Endodermal cell (in vitro differentiated cells): ENCODE data around the gene SPACA4. TPM values are rescaled to one million over a fixed set of nuclear protein-coding genes. Genes with fewer than 3 reads are reported as not detected.
A peak's percentile ranks its signal among the peaks of the same experiment; 100 is the strongest.
"Not testable (repeated sequence)": the region's sequence is repeated elsewhere in the genome, so short reads cannot be mapped to it uniquely, and the experiment has no call there.

Source experiments
- DNase-seq: peaks from one replicate; pipeline ENCODE4 v3.0.0-alpha.2; 2017
- H3K27ac ChIP-seq: 2 replicates; pipeline ENCODE4 v1.5.1; 2013; ENCODE audit warnings: mild to moderate bottlenecking, low read depth, low read length, moderate library complexity
- H3K27me3 ChIP-seq: 2 replicates; pipeline ENCODE4 v1.6.1; 2013; ENCODE audit warnings: mild to moderate bottlenecking, low read length, moderate library complexity; ENCODE audit not compliant: insufficient read depth, control insufficient read depth, poor library complexity, severe bottlenecking
- H3K36me3 ChIP-seq: 2 replicates; pipeline ENCODE4 v1.7.0; 2013; ENCODE audit warnings: mild to moderate bottlenecking, low read length, moderate library complexity; ENCODE audit not compliant: control insufficient read depth, insufficient read depth
- H3K4me1 ChIP-seq: one replicate; pipeline ENCODE4 v1.7.0; 2013; ENCODE audit warnings: low read length; ENCODE audit not compliant: control insufficient read depth, insufficient read depth
- H3K4me3 ChIP-seq: 2 replicates; pipeline ENCODE4 v1.5.1; 2013; ENCODE audit warnings: mild to moderate bottlenecking, low read length, moderate library complexity
- H3K9ac ChIP-seq: 2 replicates; pipeline ENCODE4 v1.6.1; 2013; ENCODE audit warnings: mild to moderate bottlenecking, low read length, moderate library complexity; ENCODE audit not compliant: poor library complexity, severe bottlenecking; ENCODE audit errors: extremely low read depth
- H3K9me3 ChIP-seq: 2 replicates; pipeline ENCODE4 v1.6.1; 2013; ENCODE audit warnings: mild to moderate bottlenecking, low read length, moderate library complexity; ENCODE audit not compliant: control insufficient read depth
- H3K27ac Mint-ChIP-seq: 2 replicates; pipeline ENCODE4 v1.8.0; 2020; ENCODE audit warnings: mixed read lengths
- H3K27me3 Mint-ChIP-seq: 2 replicates; pipeline ENCODE4 v1.8.0; 2021; ENCODE audit warnings: mild to moderate bottlenecking, mixed read lengths; ENCODE audit not compliant: insufficient read depth
- H3K36me3 Mint-ChIP-seq: 2 replicates; pipeline ENCODE4 v1.8.0; 2020; ENCODE audit warnings: low read depth, mixed read lengths
- H3K4me1 Mint-ChIP-seq: 2 replicates; pipeline ENCODE4 v1.8.0; 2020; ENCODE audit warnings: mixed read lengths
- H3K4me3 Mint-ChIP-seq: 2 replicates; pipeline ENCODE4 v1.8.0; 2020; ENCODE audit warnings: mild to moderate bottlenecking, moderate library complexity, mixed read lengths
- H3K9me3 Mint-ChIP-seq: 2 replicates; pipeline ENCODE4 v1.8.0; 2020; ENCODE audit warnings: mild to moderate bottlenecking, mixed read lengths
- WGBS, 2 experiments: methylation state at CpG; one replicate each; pipeline versions ENCODE4 v1.1.5 to v1.1.7; 2013; ENCODE audit warnings: missing lambda C conversion rate in 2 of 2, mixed read lengths in 1 of 2; ENCODE audit not compliant: insufficient coverage in 1 of 2, insufficient read length in 1 of 2; 5-methylcytosine and 5-hydroxymethylcytosine counted together
- total RNA-seq, 2 donors: library from RNA; stranded (reverse); fragmentation: NEBNext Ultra II Directional in 1 of 2; extraction: Animal tissue kit (Norgen Biotek cat#: 25700) in 1 of 2; gene quantifications; 2 replicates in 1 of 2; 3 replicates in 1 of 2; pipeline ENCODE4 v1.2.1, GENCODE V29; 2021
- TF ChIP-seq, protein P1 (sequence below): fragments of 200-600 bp; sonication (generic); conservative IDR thresholded peaks from 2 replicates; pipeline ENCODE4 v1.5.0; 2021; ENCODE audit warnings: antibody characterized with exemption, mild to moderate bottlenecking

Gene SPACA4
- total RNA-seq, 2 donors from 2014 or later, result not detected

DNA sequence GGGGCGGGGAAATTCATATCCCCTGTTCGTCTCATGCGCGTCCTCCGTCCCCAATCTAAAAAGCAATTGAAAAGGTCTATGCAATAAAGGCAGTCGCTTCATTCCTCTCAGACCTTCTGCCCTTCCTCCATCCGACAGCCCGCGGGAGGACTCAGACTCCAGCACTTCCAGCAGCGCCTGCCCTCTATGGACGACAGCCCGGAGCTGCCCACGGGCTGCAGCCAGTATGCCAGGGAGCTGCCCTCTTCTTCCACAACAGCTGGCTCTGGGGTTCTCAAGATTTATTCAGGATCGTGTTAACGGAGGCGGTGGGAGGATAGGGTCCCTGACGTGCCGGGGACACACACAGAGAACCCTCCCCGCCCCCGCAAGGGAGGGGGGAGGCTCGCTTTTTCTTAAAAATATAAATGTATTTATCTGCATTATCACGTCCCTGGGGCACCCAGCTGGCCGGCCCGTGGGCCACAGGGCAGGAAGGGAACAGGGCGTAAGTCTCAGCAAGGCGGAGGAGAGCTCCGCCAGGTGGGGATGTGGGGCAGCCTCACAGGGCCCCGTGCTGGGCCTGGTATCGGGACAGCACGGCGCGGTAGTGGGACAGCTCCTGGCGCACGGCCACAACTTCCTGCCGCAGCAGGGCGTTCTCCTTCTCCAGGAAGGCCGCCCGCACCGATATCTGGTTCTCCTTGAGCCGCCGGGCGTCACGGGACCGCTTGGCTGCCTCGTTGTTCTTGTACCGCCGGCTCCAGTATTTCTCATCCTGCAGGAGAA, 23.9 kb downstream of the SPACA4 start:
- no peaks in the 10 kb centered on the region for H3K27me3 ChIP-seq
- H3K4me1 ChIP-seq, result peaks cover 27% of the 10 kb centered on the region
- TF ChIP-seq, protein P1, sequence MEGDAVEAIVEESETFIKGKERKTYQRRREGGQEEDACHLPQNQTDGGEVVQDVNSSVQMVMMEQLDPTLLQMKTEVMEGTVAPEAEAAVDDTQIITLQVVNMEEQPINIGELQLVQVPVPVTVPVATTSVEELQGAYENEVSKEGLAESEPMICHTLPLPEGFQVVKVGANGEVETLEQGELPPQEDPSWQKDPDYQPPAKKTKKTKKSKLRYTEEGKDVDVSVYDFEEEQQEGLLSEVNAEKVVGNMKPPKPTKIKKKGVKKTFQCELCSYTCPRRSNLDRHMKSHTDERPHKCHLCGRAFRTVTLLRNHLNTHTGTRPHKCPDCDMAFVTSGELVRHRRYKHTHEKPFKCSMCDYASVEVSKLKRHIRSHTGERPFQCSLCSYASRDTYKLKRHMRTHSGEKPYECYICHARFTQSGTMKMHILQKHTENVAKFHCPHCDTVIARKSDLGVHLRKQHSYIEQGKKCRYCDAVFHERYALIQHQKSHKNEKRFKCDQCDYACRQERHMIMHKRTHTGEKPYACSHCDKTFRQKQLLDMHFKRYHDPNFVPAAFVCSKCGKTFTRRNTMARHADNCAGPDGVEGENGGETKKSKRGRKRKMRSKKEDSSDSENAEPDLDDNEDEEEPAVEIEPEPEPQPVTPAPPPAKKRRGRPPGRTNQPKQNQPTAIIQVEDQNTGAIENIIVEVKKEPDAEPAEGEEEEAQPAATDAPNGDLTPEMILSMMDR, result peak; percentile 64
- DNase-seq, result peak; percentile 90
- H3K36me3 Mint-ChIP-seq, result peaks cover 14% of the 10 kb centered on the region
- no peaks in the 10 kb centered on the region for H3K9me3 ChIP-seq
- peaks cover 1% of the 10 kb centered on the region for H3K27me3 Mint-ChIP-seq
- H3K36me3 ChIP-seq, result peaks cover 10% of the 10 kb centered on the region
- H3K4me3 Mint-ChIP-seq, result peak overlapping the region; percentile 54
- H3K4me3 ChIP-seq, result peak overlapping the region; percentile 66
- H3K27ac ChIP-seq, result peak overlapping the region; percentile 57
- H3K4me1 Mint-ChIP-seq, result peaks cover 21% of the 10 kb centered on the region
- H3K9me3 Mint-ChIP-seq, result no peaks in the 10 kb centered on the region
- peak overlapping the region; percentile 95 for H3K27ac Mint-ChIP-seq
- 10 to 17% methylated on average over 28 to 47 of the region's 47 CpGs for WGBS, 2 experiments
- peak overlapping the region; percentile 47 for H3K9ac ChIP-seq

GRCh38 chr19:48631225-48631624, 24.7 kb downstream of the SPACA4 start:
- Histone ChIP-seq H3K4me3 (peak overlapping the region; percentile 66), H3K9me3 (no peaks in the 10 kb centered on the region), H3K36me3 (peaks cover 10% of the 10 kb centered on the region), H3K27me3 (peaks cover 6% of the 10 kb centered on the region), H3K27ac (no peak overlapping the region), H3K9ac (no peak overlapping the region), H3K4me1 (peaks cover 27% of the 10 kb centered on the region)
- DNase-seq, result peak; percentile 48
- Mint-ChIP-seq H3K36me3 (peaks cover 14% of the 10 kb centered on the region), H3K27ac (no peak overlapping the region), H3K4me1 (peaks cover 20% of the 10 kb centered on the region), H3K4me3 (peak overlapping the region; percentile 54), H3K27me3 (peaks cover 6% of the 10 kb centered on the region), H3K9me3 (no peaks in the 10 kb centered on the region)
- TF ChIP-seq, protein P1, result no peak
- WGBS, 2 experiments, result 60 to 86% methylated on average over 3 of the region's 3 CpGs

GRCh38 chr19:48632286-48632685, 25.7 kb downstream of the SPACA4 start:
- not testable (repeated sequence) for H3K4me3 Mint-ChIP-seq, H3K4me3 ChIP-seq, H3K9ac ChIP-seq, H3K27ac ChIP-seq, H3K36me3 ChIP-seq, H3K27ac Mint-ChIP-seq, H3K9me3 Mint-ChIP-seq, H3K9me3 ChIP-seq, DNase-seq
- Mint-ChIP-seq H3K36me3 (peaks cover 10% of the 10 kb centered on the region), H3K4me1 (peaks cover 16% of the 10 kb centered on the region), H3K27me3 (peaks cover 13% of the 10 kb centered on the region)
- Histone ChIP-seq H3K27me3 (peaks cover 11% of the 10 kb centered on the region), H3K4me1 (peaks cover 27% of the 10 kb centered on the region)
- 95% methylated on average over 11 of the region's 11 CpGs for WGBS, 2 experiments
